Memory B cell (primary cell): Measurements from ENCODE around the gene TSPAN5.

ENCODE experiments used
- ATAC-seq: fragments of 150-1000 bp; cut with Tn5 transposase; 2 replicates; pipeline ENCODE4 v1.10.0; 2021; ENCODE audit warnings: low read depth, mild to moderate bottlenecking, moderate library complexity
- DNase-seq, 2 donors: peaks; one replicate each; pipeline ENCODE4 v3.0.0; 2022; ENCODE audit warnings: low spot score in 2 of 2
- H3K27ac Mint-ChIP-seq: one replicate; pipeline ENCODE4 v1.8.0; 2022; ENCODE audit warnings: mild to moderate bottlenecking, moderate library complexity, mixed read lengths
- H3K27me3 Mint-ChIP-seq: one replicate; pipeline ENCODE4 v1.8.0; 2022; ENCODE audit warnings: mixed read lengths
- H3K36me3 Mint-ChIP-seq: one replicate; pipeline ENCODE4 v1.8.0; 2022; ENCODE audit warnings: mild to moderate bottlenecking, mixed read lengths
- H3K4me1 Mint-ChIP-seq: one replicate; pipeline ENCODE4 v1.8.0; 2022; ENCODE audit warnings: mixed read lengths
- H3K4me3 Mint-ChIP-seq: one replicate; pipeline ENCODE4 v1.8.0; 2022; ENCODE audit warnings: mild to moderate bottlenecking, moderate library complexity, mixed read lengths
- H3K9me3 Mint-ChIP-seq: one replicate; pipeline ENCODE4 v1.8.0; 2022; ENCODE audit warnings: mixed read lengths

Gene TSPAN5

GRCh38 chr4:98518559-98519267 is 139.7 kb downstream of the TSPAN5 start:
- ATAC-seq (peak; percentile 97), DNase-seq (peak; percentile 32 to 41)
- peaks cover 2% of the 10 kb centered on the region for H3K36me3 Mint-ChIP-seq
- H3K27me3 Mint-ChIP-seq, result no peaks in the 10 kb centered on the region
- peak overlapping the region; percentile 81 for H3K27ac Mint-ChIP-seq
- H3K4me3 Mint-ChIP-seq, result peak overlapping the region; percentile 35
- H3K4me1 Mint-ChIP-seq, result peaks cover 27% of the 10 kb centered on the region
- H3K9me3 Mint-ChIP-seq, result peaks cover 2% of the 10 kb centered on the region

GRCh38 chr4:98517218-98518021 is 141.0 kb downstream of the TSPAN5 start:
- ATAC-seq (no peak), DNase-seq (no peak)
- Mint-ChIP-seq H3K27ac (no peak overlapping the region), H3K27me3 (no peaks in the 10 kb centered on the region), H3K9me3 (peaks cover 2% of the 10 kb centered on the region), H3K4me1 (peaks cover 32% of the 10 kb centered on the region), H3K36me3 (peaks cover 2% of the 10 kb centered on the region), H3K4me3 (no peak overlapping the region)

- no peak for ATAC-seq
- Mint-ChIP-seq H3K36me3 (peaks cover 2% of the 10 kb centered on the region), H3K4me3 (no peak overlapping the region), H3K27me3 (no peaks in the 10 kb centered on the region), H3K4me1 (peaks cover 27% of the 10 kb centered on the region), H3K9me3 (peaks cover 2% of the 10 kb centered on the region), H3K27ac (no peak overlapping the region)
- DNase-seq, result no peak
Observed at GRCh38 chr4:98516441-98517217, 141.8 kb downstream of the TSPAN5 start.

- H3K36me3 Mint-ChIP-seq, result peaks cover 2% of the 10 kb centered on the region
- DNase-seq (no peak), ATAC-seq (no peak)
- no peaks in the 10 kb centered on the region for H3K27me3 Mint-ChIP-seq
- peaks cover 27% of the 10 kb centered on the region for H3K4me1 Mint-ChIP-seq
- peaks cover 2% of the 10 kb centered on the region for H3K9me3 Mint-ChIP-seq
- H3K27ac Mint-ChIP-seq, result no peak overlapping the region
- H3K4me3 Mint-ChIP-seq, result no peak overlapping the region
Observed at GRCh38 chr4:98516042-98516440, 142.4 kb downstream of the TSPAN5 start.

GRCh38 chr4:98515470-98515809 is 143.0 kb downstream of the TSPAN5 start:
- peaks cover 29% of the 10 kb centered on the region for H3K4me1 Mint-ChIP-seq
- ATAC-seq (no peak), DNase-seq (no peak)
- no peaks in the 10 kb centered on the region for H3K27me3 Mint-ChIP-seq
- H3K9me3 Mint-ChIP-seq, result peaks cover 2% of the 10 kb centered on the region
- H3K36me3 Mint-ChIP-seq, result peaks cover 2% of the 10 kb centered on the region
- H3K4me3 Mint-ChIP-seq, result no peak overlapping the region
- H3K27ac Mint-ChIP-seq, result no peak overlapping the region

- ATAC-seq (no peak), DNase-seq (no peak)
- H3K27ac Mint-ChIP-seq, result no peak overlapping the region
- H3K4me1 Mint-ChIP-seq, result peaks cover 27% of the 10 kb centered on the region
- no peaks in the 10 kb centered on the region for H3K27me3 Mint-ChIP-seq
- no peak overlapping the region for H3K4me3 Mint-ChIP-seq
- peaks cover 2% of the 10 kb centered on the region for H3K36me3 Mint-ChIP-seq
- peaks cover 2% of the 10 kb centered on the region for H3K9me3 Mint-ChIP-seq
Observed at GRCh38 chr4:98514741-98515469, 143.5 kb downstream of the TSPAN5 start.

GRCh38 chr4:98512918-98513317 is 145.5 kb downstream of the TSPAN5 start:
- ATAC-seq (no peak), DNase-seq (no peak)
- peaks cover 2% of the 10 kb centered on the region for H3K36me3 Mint-ChIP-seq
- no peak overlapping the region for H3K27ac Mint-ChIP-seq
- peaks cover 2% of the 10 kb centered on the region for H3K9me3 Mint-ChIP-seq
- H3K4me3 Mint-ChIP-seq, result no peak overlapping the region
- peaks cover 14% of the 10 kb centered on the region for H3K4me1 Mint-ChIP-seq
- H3K27me3 Mint-ChIP-seq, result no peaks in the 10 kb centered on the region

GRCh38 chr4:98510757-98511517 is 147.5 kb downstream of the TSPAN5 start:
- Mint-ChIP-seq H3K27ac (no peak overlapping the region), H3K9me3 (no peaks in the 10 kb centered on the region), H3K36me3 (peaks cover 2% of the 10 kb centered on the region), H3K27me3 (no peaks in the 10 kb centered on the region), H3K4me3 (no peak overlapping the region), H3K4me1 (peaks cover 12% of the 10 kb centered on the region)
- no peak for DNase-seq
- no peak for ATAC-seq

GRCh38 chr4:98510340-98510739 is 148.1 kb downstream of the TSPAN5 start:
- H3K4me3 Mint-ChIP-seq, result no peak overlapping the region
- DNase-seq (no peak), ATAC-seq (no peak)
- H3K9me3 Mint-ChIP-seq, result no peaks in the 10 kb centered on the region
- peaks cover 11% of the 10 kb centered on the region for H3K4me1 Mint-ChIP-seq
- H3K27me3 Mint-ChIP-seq, result no peaks in the 10 kb centered on the region
- H3K27ac Mint-ChIP-seq, result no peak overlapping the region
- H3K36me3 Mint-ChIP-seq, result peaks cover 6% of the 10 kb centered on the region

GRCh38 chr4:98509721-98510120 is 148.7 kb downstream of the TSPAN5 start:
- DNase-seq (no peak), ATAC-seq (no peak)
- Mint-ChIP-seq H3K4me3 (no peak overlapping the region), H3K4me1 (peaks cover 9% of the 10 kb centered on the region), H3K9me3 (no peaks in the 10 kb centered on the region), H3K27ac (no peak overlapping the region), H3K36me3 (peaks cover 9% of the 10 kb centered on the region), H3K27me3 (no peaks in the 10 kb centered on the region)

- Mint-ChIP-seq H3K27me3 (no peaks in the 10 kb centered on the region), H3K9me3 (no peaks in the 10 kb centered on the region), H3K4me1 (peaks cover 9% of the 10 kb centered on the region), H3K27ac (no peak overlapping the region), H3K4me3 (no peak overlapping the region), H3K36me3 (peaks cover 9% of the 10 kb centered on the region)
- ATAC-seq, result no peak
- no peak for DNase-seq
Observed at GRCh38 chr4:98508829-98509598, 149.4 kb downstream of the TSPAN5 start.

- peaks cover 7% of the 10 kb centered on the region for H3K4me1 Mint-ChIP-seq
- H3K9me3 Mint-ChIP-seq, result no peaks in the 10 kb centered on the region
- H3K4me3 Mint-ChIP-seq, result no peak overlapping the region
- DNase-seq, result no peak
- no peak overlapping the region for H3K27ac Mint-ChIP-seq
- peaks cover 9% of the 10 kb centered on the region for H3K36me3 Mint-ChIP-seq
- no peaks in the 10 kb centered on the region for H3K27me3 Mint-ChIP-seq
- ATAC-seq, result no peak
Observed at GRCh38 chr4:98508248-98508647, 150.2 kb downstream of the TSPAN5 start.
